ENCODE data around the gene EMP2.
"Not testable (repeated sequence)": the region's sequence is repeated elsewhere in the genome, so short reads cannot be mapped to it uniquely, and the experiment has no call there.

The EMP2 gene

DNA sequence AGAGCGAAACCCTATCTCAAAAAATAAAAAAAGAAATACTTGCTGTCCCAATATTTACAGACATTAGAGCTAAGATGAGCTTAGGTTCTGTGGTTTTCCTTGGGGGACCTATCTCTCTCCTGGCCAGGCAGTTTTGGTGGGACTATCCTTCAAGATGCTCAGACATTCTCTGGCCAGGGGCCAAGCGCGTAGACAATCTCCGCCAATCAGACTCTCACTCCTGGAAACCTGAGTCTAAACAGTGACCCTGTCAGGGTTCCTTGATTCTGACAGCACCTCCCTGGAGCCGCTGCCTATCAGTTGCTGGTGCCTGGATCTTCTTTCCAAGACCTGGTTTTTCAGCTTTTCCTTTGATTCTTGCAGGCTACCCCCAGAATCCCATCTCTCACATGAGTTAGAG lies 45.6 kb downstream of the EMP2 start:
- Histone ChIP-seq H3K4me3 (ENCODE audit: low read length) (no peak overlapping the region), H3K4me2 (ENCODE audit: low read length) (no peak overlapping the region), H3F3A (ENCODE audit: control insufficient read depth, insufficient read depth) (no peaks in the 10 kb centered on the region), H3K27me3 (ENCODE audit: control insufficient read depth, low read length) (no peaks in the 10 kb centered on the region), H3K4me1 (ENCODE audit: control insufficient read depth, low read length) (no peaks in the 10 kb centered on the region), H3K9me3 (ENCODE audit: control insufficient read depth, insufficient read depth, low read length) (no peaks in the 10 kb centered on the region), H3K9me2 (replicated peaks; ENCODE audit: control insufficient read depth, low read length) (no peaks in the 10 kb centered on the region), H3K36me3 (ENCODE audit: control insufficient read depth, low read length) (no peaks in the 10 kb centered on the region), H4K20me1 (ENCODE audit: control insufficient read depth, insufficient read depth, low read depth, low read length) (no peaks in the 10 kb centered on the region), H3K79me2 (ENCODE audit: control insufficient read depth, low read length) (no peaks in the 10 kb centered on the region), H3K27ac (ENCODE audit: low read depth, low read length) (no peak overlapping the region)
- TF ChIP-seq EZH2phosphoT487 (IDR thresholded peaks at IDR 0.05; ENCODE audit: borderline replicate concordance, low read length), result no peak
- TF ChIP-seq, protein P1, sequence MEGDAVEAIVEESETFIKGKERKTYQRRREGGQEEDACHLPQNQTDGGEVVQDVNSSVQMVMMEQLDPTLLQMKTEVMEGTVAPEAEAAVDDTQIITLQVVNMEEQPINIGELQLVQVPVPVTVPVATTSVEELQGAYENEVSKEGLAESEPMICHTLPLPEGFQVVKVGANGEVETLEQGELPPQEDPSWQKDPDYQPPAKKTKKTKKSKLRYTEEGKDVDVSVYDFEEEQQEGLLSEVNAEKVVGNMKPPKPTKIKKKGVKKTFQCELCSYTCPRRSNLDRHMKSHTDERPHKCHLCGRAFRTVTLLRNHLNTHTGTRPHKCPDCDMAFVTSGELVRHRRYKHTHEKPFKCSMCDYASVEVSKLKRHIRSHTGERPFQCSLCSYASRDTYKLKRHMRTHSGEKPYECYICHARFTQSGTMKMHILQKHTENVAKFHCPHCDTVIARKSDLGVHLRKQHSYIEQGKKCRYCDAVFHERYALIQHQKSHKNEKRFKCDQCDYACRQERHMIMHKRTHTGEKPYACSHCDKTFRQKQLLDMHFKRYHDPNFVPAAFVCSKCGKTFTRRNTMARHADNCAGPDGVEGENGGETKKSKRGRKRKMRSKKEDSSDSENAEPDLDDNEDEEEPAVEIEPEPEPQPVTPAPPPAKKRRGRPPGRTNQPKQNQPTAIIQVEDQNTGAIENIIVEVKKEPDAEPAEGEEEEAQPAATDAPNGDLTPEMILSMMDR (IDR thresholded peaks at IDR 0.05; ENCODE audit: low read depth, low read length, poor library complexity, severe bottlenecking), result no peak

DNA sequence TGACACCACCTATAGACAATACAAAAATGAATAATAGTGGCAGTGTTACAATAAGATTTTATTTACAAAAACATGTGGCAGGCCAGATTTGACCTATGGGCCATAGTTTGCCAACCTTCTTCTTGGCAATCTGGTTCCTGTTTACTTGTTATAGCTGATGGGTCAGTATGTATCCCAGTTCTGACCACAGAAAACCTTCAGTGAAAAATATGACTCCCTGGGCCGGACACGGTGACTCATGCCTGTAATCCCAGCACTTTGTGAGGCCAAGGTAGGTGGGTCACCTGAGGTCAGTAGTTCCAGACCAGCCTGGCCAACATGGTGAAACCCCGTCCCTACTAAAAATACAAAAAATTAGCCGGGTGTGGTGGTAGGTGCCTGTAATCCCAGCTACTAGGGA lies 46.8 kb downstream of the EMP2 start:
- H3K4me1 ChIP-seq (ENCODE audit: control insufficient read depth, low read length); H3K27me3 ChIP-seq (ENCODE audit: control insufficient read depth, low read length); H3K79me2 ChIP-seq (ENCODE audit: control insufficient read depth, low read length); H3K9me2 ChIP-seq (replicated peaks; ENCODE audit: control insufficient read depth, low read length); H3K4me3 ChIP-seq (ENCODE audit: low read length); H4K20me1 ChIP-seq (ENCODE audit: control insufficient read depth, insufficient read depth, low read depth, low read length); H3K9me3 ChIP-seq (ENCODE audit: control insufficient read depth, insufficient read depth, low read length); H3K27ac ChIP-seq (ENCODE audit: low read depth, low read length); H3F3A ChIP-seq (ENCODE audit: control insufficient read depth, insufficient read depth); H3K4me2 ChIP-seq (ENCODE audit: low read length); H3K36me3 ChIP-seq (ENCODE audit: control insufficient read depth, low read length): not testable (repeated sequence)

DNA sequence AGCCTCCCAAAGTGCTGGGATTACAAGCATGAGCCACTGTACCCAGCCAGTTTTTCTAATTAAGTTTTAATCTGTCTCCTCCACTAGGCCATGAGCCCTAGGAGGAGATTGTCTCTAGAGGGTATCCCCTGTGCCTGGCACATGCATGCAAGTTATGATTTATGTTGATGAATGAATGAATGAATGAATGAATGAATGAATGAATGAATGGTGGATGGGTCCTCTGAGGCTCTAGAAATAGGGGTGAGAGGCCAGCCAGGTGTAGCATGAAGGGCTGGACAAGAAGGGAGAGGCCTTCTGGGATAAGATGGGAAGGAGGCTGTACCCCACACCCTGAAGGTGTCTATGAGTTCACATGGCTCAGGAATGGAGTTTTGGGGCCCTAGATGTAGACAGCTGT lies 48.8 kb downstream of the EMP2 start:
- H3K36me3 ChIP-seq (ENCODE audit: control insufficient read depth, low read length), result no peaks in the 10 kb centered on the region
- no peaks in the 10 kb centered on the region for H3K27me3 ChIP-seq (ENCODE audit: control insufficient read depth, low read length)
- H3K4me1 ChIP-seq (ENCODE audit: control insufficient read depth, low read length), result no peaks in the 10 kb centered on the region
- no peaks in the 10 kb centered on the region for H3K79me2 ChIP-seq (ENCODE audit: control insufficient read depth, low read length)
- H3F3A ChIP-seq (ENCODE audit: control insufficient read depth, insufficient read depth), result no peaks in the 10 kb centered on the region
- H4K20me1 ChIP-seq (ENCODE audit: control insufficient read depth, insufficient read depth, low read depth, low read length), result no peaks in the 10 kb centered on the region
- no peak overlapping the region for H3K4me2 ChIP-seq (ENCODE audit: low read length)
- H3K9me3 ChIP-seq (ENCODE audit: control insufficient read depth, insufficient read depth, low read length), result no peaks in the 10 kb centered on the region
- no peaks in the 10 kb centered on the region for H3K9me2 ChIP-seq (replicated peaks; ENCODE audit: control insufficient read depth, low read length)
- no peak overlapping the region for H3K27ac ChIP-seq (ENCODE audit: low read depth, low read length)
- TF ChIP-seq, protein P1 (IDR thresholded peaks at IDR 0.05; ENCODE audit: low read depth, low read length, poor library complexity, severe bottlenecking), result no peak
- TF ChIP-seq EZH2phosphoT487 (IDR thresholded peaks at IDR 0.05; ENCODE audit: borderline replicate concordance, low read length), result no peak
- H3K4me3 ChIP-seq (ENCODE audit: low read length), result no peak overlapping the region

DNA sequence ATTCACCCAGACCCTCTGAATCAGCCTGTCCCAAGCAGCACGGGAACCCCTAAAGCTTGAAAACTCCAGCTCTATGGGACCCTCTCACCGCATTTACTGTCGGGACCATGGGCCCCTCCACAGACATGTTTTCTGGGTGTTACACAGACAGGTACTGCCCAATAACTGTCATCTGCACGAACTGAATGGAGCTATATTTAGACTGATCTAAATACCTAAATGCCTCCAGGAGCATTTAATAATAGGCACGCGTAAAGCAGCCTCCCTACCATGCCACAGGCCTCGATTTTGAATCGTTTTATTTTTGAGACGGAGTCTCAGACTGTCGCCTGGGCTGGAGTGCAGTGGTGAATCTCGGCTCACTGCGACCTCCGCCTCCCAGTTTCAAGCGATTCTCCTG lies 49.7 kb downstream of the EMP2 start:
- H3K4me3 ChIP-seq (ENCODE audit: low read length), result no peak overlapping the region
- H3K9me2 ChIP-seq (replicated peaks; ENCODE audit: control insufficient read depth, low read length), result no peaks in the 10 kb centered on the region
- no peaks in the 10 kb centered on the region for H3K36me3 ChIP-seq (ENCODE audit: control insufficient read depth, low read length)
- TF ChIP-seq, protein P1 (IDR thresholded peaks at IDR 0.05; ENCODE audit: low read depth, low read length, poor library complexity, severe bottlenecking), result no peak
- TF ChIP-seq EZH2phosphoT487 (IDR thresholded peaks at IDR 0.05; ENCODE audit: borderline replicate concordance, low read length), result no peak
- H3K4me1 ChIP-seq (ENCODE audit: control insufficient read depth, low read length), result no peaks in the 10 kb centered on the region
- no peak overlapping the region for H3K4me2 ChIP-seq (ENCODE audit: low read length)
- H4K20me1 ChIP-seq (ENCODE audit: control insufficient read depth, insufficient read depth, low read depth, low read length), result no peaks in the 10 kb centered on the region
- no peaks in the 10 kb centered on the region for H3F3A ChIP-seq (ENCODE audit: control insufficient read depth, insufficient read depth)
- no peaks in the 10 kb centered on the region for H3K9me3 ChIP-seq (ENCODE audit: control insufficient read depth, insufficient read depth, low read length)
- no peak overlapping the region for H3K27ac ChIP-seq (ENCODE audit: low read depth, low read length)
- H3K27me3 ChIP-seq (ENCODE audit: control insufficient read depth, low read length), result no peaks in the 10 kb centered on the region
- H3K79me2 ChIP-seq (ENCODE audit: control insufficient read depth, low read length), result no peaks in the 10 kb centered on the region
